ENCODE measurements around the gene OPRD1.

The OPRD1 gene

GRCh38 chr1:28894785-28895184 is 82.8 kb downstream of the OPRD1 start:
- TF ChIP-seq, protein P1, sequence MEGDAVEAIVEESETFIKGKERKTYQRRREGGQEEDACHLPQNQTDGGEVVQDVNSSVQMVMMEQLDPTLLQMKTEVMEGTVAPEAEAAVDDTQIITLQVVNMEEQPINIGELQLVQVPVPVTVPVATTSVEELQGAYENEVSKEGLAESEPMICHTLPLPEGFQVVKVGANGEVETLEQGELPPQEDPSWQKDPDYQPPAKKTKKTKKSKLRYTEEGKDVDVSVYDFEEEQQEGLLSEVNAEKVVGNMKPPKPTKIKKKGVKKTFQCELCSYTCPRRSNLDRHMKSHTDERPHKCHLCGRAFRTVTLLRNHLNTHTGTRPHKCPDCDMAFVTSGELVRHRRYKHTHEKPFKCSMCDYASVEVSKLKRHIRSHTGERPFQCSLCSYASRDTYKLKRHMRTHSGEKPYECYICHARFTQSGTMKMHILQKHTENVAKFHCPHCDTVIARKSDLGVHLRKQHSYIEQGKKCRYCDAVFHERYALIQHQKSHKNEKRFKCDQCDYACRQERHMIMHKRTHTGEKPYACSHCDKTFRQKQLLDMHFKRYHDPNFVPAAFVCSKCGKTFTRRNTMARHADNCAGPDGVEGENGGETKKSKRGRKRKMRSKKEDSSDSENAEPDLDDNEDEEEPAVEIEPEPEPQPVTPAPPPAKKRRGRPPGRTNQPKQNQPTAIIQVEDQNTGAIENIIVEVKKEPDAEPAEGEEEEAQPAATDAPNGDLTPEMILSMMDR (IDR thresholded peaks at IDR 0.05; ENCODE audit: insufficient read depth, low read length, poor library complexity, severe bottlenecking): no peak
- no peak for TF ChIP-seq EZH2phosphoT487 (conservative IDR thresholded peaks at IDR 0.05; ENCODE audit: low read length)

DNA sequence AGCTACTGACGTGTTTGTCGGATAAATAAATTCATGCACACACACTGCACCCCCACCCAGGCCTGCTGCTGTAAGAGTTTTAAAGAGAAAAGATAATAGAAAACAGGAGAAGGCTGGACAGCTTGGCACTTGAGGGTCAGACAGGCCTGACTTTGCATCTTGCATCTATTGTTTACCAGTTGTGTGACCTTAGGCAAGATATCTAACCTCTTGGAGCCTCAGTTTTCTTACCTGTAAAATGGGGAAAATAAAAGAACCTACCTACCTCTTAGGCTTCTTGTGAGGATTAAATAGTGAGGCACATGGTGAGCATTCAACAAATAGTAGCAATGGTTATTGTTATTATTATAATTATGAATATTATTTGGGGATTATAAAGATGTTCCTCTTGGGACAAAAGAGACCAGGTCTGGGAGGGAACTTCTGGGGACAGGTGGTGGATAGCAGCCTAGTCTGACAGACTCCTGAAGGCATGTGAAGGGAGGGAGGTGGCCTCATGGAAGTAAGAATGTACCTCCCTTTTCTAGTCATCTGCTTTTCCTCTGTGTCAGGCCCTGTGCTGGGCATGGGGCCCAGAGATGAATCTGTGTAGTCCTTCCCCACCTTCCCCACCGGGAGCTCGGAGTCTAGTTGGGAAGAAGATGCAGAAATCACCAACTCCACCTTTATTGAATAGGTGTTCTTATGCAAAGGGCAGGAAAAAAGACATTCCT is 84.1 kb downstream of the OPRD1 start:
- H3K79me2 ChIP-seq (ENCODE audit: insufficient read depth, low read length): peaks cover 64% of the 10 kb centered on the region
- no peaks in the 10 kb centered on the region for H3K9me2 ChIP-seq (replicated peaks; ENCODE audit: insufficient read depth, low read length)
- no peak overlapping the region for H3K4me2 ChIP-seq (ENCODE audit: low read depth, low read length, poor library complexity, severe bottlenecking)
- H3K36me3 ChIP-seq (ENCODE audit: low read length): no peaks in the 10 kb centered on the region
- no peaks in the 10 kb centered on the region for H3K27me3 ChIP-seq (ENCODE audit: low read length)
- no peak overlapping the region for H3K9ac ChIP-seq (ENCODE audit: low read length)
- H3K27ac ChIP-seq (ENCODE audit: low read depth, low read length): no peak overlapping the region
- no peak for TF ChIP-seq EZH2phosphoT487 (conservative IDR thresholded peaks at IDR 0.05; ENCODE audit: low read length)
- TF ChIP-seq, protein P1 (IDR thresholded peaks at IDR 0.05; ENCODE audit: insufficient read depth, low read length, poor library complexity, severe bottlenecking): no peak
- no peaks in the 10 kb centered on the region for H4K20me1 ChIP-seq (ENCODE audit: low read depth, low read length)
- H3F3A ChIP-seq (ENCODE audit: insufficient read depth): no peaks in the 10 kb centered on the region
- no peak overlapping the region for H2AFZ ChIP-seq (ENCODE audit: low read depth, low read length, severe bottlenecking)
- no peaks in the 10 kb centered on the region for H3K9me3 ChIP-seq (ENCODE audit: insufficient read depth, low read length)
- no peak overlapping the region for H3K4me3 ChIP-seq (ENCODE audit: insufficient read depth, low read length, poor library complexity, severe bottlenecking)

More at GRCh38 chr1:28894785-28895184, 82.8 kb downstream of the OPRD1 start:
- H3K4me2 ChIP-seq (ENCODE audit: low read depth, low read length, poor library complexity, severe bottlenecking): no peak overlapping the region
- no peak overlapping the region for H3K27ac ChIP-seq (ENCODE audit: low read depth, low read length)
- H3K9me3 ChIP-seq (ENCODE audit: insufficient read depth, low read length): no peaks in the 10 kb centered on the region
- H3K27me3 ChIP-seq (ENCODE audit: low read length): no peaks in the 10 kb centered on the region
- no peak overlapping the region for H3K9ac ChIP-seq (ENCODE audit: low read length)
- peaks cover 63% of the 10 kb centered on the region for H3K79me2 ChIP-seq (ENCODE audit: insufficient read depth, low read length)
- no peaks in the 10 kb centered on the region for H3K36me3 ChIP-seq (ENCODE audit: low read length)
- no peaks in the 10 kb centered on the region for H3F3A ChIP-seq (ENCODE audit: insufficient read depth)
- H4K20me1 ChIP-seq (ENCODE audit: low read depth, low read length): no peaks in the 10 kb centered on the region
- H2AFZ ChIP-seq (ENCODE audit: low read depth, low read length, severe bottlenecking): no peak overlapping the region
- no peak overlapping the region for H3K4me3 ChIP-seq (ENCODE audit: insufficient read depth, low read length, poor library complexity, severe bottlenecking)
- no peaks in the 10 kb centered on the region for H3K9me2 ChIP-seq (replicated peaks; ENCODE audit: insufficient read depth, low read length)

DNA sequence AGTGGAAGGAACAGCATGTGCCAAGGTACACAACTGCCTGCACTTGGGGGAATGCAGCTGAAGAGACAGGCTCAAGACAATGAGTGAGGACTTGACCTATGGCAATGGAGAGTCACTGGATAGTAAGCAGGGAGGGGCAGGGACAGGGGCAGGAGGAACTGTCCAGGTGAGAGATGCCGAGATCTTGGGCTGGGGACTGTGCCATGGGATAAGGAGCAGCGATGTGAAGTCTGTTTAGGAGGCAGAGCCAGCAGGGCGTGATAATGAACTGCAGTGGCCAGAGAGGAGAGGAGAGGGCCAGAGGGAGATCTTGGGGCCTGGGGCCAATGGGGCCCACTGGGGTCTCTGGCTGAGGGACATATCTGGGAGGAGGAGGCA is 84.6 kb downstream of the OPRD1 start:
- Histone ChIP-seq H3K36me3 (ENCODE audit: low read length) (no peaks in the 10 kb centered on the region), H4K20me1 (ENCODE audit: low read depth, low read length) (no peaks in the 10 kb centered on the region), H3K9ac (ENCODE audit: low read length) (no peak overlapping the region), H3K9me2 (replicated peaks; ENCODE audit: insufficient read depth, low read length) (no peaks in the 10 kb centered on the region), H2AFZ (ENCODE audit: low read depth, low read length, severe bottlenecking) (no peak overlapping the region), H3K9me3 (ENCODE audit: insufficient read depth, low read length) (no peaks in the 10 kb centered on the region), H3F3A (ENCODE audit: insufficient read depth) (no peaks in the 10 kb centered on the region), H3K27ac (ENCODE audit: low read depth, low read length) (no peak overlapping the region), H3K27me3 (ENCODE audit: low read length) (no peaks in the 10 kb centered on the region), H3K4me2 (ENCODE audit: low read depth, low read length, poor library complexity, severe bottlenecking) (no peak overlapping the region), H3K4me3 (ENCODE audit: insufficient read depth, low read length, poor library complexity, severe bottlenecking) (no peak overlapping the region), H3K79me2 (ENCODE audit: insufficient read depth, low read length) (peaks cover 61% of the 10 kb centered on the region)
- no peak for TF ChIP-seq EZH2phosphoT487 (conservative IDR thresholded peaks at IDR 0.05; ENCODE audit: low read length)
- TF ChIP-seq, protein P1 (IDR thresholded peaks at IDR 0.05; ENCODE audit: insufficient read depth, low read length, poor library complexity, severe bottlenecking): no peak
